Fibroblast of skin of right biceps (primary cell): ENCODE data around the gene KMT2E.
"Not testable (repeated sequence)": the region's sequence is repeated elsewhere in the genome, so short reads cannot be mapped to it uniquely, and the experiment has no call there.

Source experiments
- DNase-seq: peaks from one replicate; pipeline ENCODE4 v3.0.0-alpha.2; 2013

The KMT2E gene

GRCh38 chr7:104982308-104983075, 31.5 kb upstream of the KMT2E start:
- peak; percentile 66 for DNase-seq

DNA sequence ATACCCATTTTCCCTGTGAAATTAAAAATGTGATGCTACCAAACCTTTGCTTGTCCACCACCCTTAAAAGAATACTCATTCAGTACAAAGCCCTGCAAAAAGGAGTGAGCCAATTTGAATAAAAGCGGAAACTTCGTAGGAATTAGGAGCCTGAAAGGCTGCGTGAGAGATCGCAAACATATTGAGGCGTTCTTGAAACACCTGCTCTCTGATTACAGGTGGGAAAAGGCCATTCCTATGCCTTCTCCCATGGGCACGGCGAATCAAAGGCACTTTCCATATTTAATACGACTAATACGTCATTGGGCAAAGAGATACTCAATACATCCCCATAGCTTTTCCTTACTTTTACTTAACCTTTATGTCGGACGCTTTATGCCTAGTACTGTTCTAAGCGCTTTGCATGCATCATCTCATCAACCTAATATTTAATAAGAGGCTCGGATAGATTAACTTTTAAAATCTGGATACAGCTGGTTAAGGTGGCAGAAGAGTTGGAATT, 30.9 kb upstream of the KMT2E start:
- DNase-seq: no peak

GRCh38 chr7:104983578-104984539, 30.1 kb upstream of the KMT2E start:
- DNase-seq: peak; percentile 84

- no peak for DNase-seq
Observed at GRCh38 chr7:104984585-104985258, 29.3 kb upstream of the KMT2E start.

DNA sequence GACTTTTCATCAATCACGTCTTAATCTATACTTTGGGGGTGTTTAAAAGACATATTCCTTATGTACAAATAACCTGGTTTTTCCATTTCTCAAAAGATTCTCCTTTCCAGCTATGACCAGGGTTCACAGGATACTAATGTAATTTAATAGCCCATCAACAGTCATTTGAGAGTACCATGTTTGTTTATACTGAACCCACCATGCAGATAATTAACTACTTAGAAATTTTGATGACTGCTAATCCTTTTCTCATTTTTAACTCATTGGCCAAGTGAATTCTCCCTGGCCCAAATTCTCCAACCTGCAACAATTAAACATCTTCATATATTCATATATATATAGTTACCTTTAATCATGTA, 28.8 kb upstream of the KMT2E start:
- no peak for DNase-seq

DNA sequence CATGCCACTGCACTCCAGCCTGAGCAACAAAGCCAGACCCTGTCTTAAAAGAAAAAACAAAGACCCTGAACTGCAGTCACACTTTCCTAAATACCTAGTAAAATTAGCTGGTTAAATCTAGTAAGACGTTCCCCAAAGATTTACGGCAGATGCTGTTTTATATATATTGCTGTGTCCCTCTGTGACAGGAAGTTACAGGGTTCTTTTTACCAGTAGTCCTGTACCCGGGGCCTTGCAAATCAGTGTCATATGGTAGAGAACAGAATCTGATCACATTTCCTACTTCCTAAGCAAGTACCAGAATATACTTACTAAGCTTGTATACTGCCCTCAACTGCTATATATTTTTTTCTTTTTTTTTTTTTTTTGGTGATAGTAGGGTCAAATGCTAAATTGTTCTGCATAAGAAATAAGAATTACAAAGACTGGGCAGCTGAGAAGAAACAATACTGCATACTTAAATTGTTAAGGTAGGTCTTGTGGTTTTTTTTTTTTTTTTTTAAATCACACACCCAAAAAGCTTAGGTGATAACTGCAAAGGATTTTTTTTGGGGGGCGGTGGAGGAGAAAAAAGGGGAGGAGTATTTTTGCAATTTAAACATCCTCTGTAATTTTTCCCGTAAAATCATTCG, 27.3 kb upstream of the KMT2E start:
- DNase-seq: no peak

DNA sequence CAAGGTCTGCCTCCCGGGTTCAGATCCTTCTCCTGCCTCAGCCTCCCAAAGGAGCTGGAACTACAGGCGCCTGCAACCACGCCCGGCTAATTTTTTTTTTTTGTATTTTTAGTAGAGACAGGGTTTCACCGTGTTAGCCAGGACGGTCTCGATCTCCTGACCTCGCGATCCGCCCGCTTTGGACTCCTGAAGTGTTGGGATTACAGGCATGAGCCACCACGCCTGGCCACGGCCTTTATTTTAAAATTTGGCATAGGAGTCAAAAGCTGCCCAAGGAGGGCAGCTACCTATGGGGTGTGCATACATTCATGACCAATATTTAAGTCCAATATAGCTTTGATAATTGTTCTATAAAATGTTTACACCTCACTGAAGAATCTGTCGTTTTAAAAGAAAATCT, 26.6 kb upstream of the KMT2E start:
- DNase-seq: not testable (repeated sequence)

DNA sequence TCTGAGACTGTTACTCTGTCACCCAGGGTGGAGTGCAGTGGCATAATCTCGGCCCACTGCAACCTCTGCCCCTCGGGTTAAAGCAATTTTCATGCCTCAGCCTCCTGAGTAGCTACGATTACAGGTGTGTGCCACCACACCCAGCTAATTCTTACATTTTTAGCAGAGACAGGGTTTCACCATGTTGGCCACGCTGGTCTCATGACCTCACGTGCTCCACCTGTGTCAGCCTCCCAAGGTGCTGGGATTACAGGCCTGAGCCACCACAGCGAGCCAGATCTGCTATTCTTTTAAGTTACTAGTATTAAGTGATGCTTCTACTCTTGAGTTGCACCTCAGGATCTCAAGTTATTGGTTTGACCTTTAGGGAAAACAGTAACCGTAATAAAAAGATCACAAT, 23.0 kb upstream of the KMT2E start:
- no peak for DNase-seq

DNA sequence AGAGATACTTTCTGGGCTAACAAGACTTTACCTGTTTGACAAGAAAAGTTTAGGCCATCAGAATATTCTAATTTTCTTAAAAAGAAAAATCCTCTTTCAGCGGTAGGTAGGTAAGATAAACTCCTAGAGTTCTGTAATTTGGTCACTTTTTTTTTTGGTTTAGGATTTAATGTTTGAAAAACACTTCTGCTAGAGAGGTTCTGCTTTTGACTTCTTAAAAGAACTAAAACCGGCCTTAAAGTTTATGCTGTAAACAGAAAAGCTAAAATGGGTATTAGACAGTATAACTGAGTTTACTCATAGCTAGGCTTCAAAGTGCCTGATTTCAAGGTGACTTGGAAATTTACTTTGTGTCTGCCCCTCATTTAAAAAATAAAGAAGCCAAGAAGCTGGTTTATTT, 21.7 kb upstream of the KMT2E start:
- DNase-seq: no peak

DNA sequence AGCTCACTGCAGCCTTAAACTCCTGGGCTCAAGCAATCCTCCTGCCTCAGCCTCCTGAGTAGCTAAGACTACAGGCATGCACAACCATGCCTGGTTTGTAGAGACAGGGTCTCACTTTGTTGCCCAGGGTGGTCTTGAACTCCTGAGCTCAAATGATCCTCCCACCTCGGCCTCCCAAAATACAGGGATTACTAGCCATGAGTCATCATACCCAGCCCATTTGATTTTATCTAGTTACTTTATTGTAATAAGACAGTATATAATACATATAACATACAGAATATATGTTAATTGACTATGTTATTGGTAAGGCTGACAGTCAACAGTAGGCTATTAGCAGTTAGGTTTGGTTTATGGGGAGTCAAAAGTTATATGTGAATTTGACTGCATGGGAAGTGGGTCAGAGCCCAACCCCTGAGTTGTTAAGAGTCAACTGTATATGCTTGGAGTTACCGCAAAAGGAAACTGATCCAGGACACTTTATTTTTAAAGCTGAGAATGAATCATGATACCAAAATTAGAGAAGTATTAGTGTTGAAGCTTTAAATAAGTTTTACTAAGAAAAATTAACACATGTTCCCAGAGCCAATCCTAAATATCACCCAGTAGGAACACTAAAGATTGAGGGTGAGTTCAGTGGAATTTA, 20.7 kb upstream of the KMT2E start:
- DNase-seq: no peak

DNA sequence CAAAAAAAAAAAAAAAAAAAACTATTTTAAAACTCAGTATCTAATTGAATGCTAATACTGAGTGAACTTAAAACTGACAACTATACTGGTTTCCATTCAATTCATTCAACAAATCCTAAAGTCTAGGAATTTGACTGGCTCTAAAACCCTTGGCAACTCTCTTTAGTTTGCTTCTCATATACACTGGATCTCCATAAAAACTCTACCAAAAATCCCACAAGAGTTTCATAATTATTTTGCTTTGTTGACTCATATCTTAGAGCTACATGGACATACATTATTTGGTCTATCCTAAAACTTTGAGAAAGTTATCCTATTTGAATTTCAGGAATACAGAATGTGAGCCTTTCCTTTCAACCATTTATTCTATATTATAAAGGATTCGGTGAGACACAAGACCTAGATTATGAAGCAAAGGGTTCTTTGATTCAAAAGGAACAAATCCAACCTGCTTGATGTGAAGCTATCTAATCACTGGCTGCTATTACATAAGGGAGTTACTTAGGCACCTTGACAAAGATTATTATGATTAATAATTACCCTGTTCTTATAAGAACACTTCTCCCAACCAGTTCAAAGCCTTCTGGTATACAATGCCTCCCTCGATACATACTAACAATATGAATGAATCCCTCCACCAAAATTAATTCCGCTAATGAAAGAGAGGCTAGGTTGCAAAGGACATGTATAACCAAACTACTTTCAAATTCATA, 15.8 kb upstream of the KMT2E start:
- no peak for DNase-seq

DNA sequence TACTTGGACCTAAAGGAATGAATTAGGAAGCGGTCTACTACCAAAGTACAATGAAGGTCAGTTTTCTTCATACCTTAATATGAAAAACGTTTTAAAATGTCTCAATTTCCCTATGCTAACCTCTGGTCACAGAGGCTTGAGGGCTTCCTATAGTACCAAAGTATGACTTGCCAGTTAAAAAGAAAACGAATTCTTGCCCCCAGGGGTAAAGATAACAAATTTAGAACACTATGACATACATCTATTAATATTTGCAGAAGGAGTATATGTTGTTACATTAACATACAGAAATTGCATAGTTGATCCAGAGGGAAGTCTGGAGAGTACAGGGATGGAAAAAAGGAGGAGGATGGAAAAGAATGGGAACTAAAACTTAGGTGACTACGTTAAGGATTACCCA, 13.8 kb upstream of the KMT2E start:
- DNase-seq: no peak

DNA sequence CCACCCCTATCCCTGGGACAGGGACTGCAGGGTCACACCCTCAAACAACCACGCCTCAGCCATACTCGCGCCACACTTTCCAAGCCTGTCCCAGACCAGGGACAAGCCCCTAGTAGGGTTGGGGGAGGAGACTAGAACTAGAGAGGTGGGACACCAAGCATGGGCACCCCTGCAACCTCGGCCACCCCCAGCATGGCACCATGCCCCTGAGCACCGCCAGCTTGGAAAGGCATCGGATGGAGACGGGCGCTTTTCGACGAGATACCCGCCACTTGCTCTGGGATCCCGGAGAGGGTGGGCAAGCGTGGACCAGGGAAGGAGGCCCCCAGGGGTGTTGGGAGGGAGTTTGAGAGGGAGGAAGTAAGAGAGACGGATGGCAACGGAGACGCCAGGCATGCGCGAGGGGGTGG, 13.1 kb upstream of the KMT2E start:
- DNase-seq: no peak

GRCh38 chr7:105001652-105002184, 12.3 kb upstream of the KMT2E start:
- no peak for DNase-seq

DNA sequence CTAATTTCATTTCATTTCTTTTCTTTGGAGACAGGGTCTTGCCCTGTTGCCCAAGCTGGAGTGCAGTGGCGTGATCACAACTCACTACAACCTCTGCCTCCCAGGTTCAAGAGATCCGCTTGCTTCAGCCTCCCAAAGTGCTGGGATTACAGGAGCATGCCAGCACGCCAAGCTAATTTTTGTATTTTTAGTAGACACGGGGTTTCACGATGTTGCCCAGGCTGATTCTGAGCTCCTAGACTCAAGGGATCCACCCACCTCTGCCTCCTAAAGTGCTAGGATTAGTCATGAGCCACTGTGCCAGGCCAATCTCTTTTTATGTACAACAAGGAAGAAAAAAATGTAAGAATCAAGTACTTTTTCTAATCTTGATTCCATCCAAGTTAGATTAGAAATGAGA, 10.7 kb upstream of the KMT2E start:
- peak; percentile 69 for DNase-seq

- DNase-seq: no peak
Observed at GRCh38 chr7:105003872-105004510, 10.0 kb upstream of the KMT2E start.

- DNase-seq: not testable (repeated sequence)
Observed at GRCh38 chr7:105005006-105005405, 9.0 kb upstream of the KMT2E start.

GRCh38 chr7:105005486-105005885, 8.5 kb upstream of the KMT2E start:
- not testable (repeated sequence) for DNase-seq

DNA sequence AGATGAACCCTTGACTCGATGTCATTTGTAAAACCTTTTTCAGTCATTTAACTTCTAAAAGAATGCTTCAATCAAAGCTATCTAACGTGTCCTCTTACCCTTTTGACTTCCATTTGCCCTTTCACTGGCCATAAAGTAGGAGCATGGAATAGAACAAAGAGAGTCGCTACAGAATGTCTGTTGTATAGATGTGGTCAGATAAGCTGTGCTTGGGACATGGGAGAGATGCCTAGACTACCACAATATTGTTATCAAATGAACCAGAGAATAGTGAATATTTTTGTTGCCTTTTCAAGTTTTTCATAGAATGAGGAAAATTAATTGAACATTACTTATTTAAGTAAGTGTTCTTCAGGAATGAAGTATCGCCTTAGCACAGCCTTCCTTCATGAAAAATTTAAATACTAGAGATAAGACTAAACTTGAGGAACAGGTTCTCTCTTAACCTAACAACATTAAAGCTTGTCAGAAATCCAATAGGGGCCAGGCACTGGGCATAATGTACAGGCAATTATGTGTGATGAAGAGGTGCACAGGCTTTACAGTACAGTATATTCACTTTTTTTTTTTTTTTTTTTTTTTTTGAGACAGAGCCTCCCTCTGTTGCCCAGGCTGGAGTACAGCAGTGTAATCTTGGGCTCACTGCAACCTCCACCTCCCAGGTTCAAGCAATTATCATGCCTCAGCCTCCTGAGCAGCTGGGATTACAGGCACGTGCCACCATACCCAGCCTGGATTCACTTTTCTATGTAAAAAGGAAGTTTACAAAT, 7.5 kb upstream of the KMT2E start:
- no peak for DNase-seq

DNA sequence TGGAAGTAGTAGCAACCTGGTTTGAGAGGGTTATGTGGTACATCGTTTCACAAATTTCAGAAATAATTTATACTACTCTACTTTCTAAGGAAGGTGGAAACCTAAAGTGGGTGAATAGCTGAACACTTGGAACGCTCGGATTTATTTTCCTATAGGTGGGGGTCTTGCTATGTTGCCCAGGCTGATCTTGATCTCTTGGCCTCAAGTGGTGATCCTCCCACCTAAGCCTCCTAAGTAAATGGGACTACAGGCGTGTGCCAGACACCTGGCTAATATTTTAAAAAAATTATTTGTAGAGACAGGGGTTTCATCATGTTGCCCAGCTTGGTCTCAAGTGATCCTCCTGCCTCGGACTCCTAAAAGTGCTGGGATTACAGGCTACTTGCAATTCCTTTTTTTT, 6.7 kb upstream of the KMT2E start:
- DNase-seq: no peak
